HG02970 (cell line): Measurements from ENCODE around the gene CAPN12.
"Not testable (repeated sequence)": the region's sequence is repeated elsewhere in the genome, so short reads cannot be mapped to it uniquely, and the experiment has no call there.

Experiments used
- ATAC-seq: cut with Tn5 transposase; IDR thresholded peaks from one replicate; pipeline ENCODE4 v1.9.1; 2021; ENCODE audit warnings: mild to moderate bottlenecking, moderate library complexity, moderate number of reproducible peaks; ENCODE audit not compliant: unreplicated experiment, low FRiP score

The CAPN12 gene

GRCh38 chr19:38770949-38771275 is 26.6 kb upstream of the CAPN12 start:
- not testable (repeated sequence) for ATAC-seq

GRCh38 chr19:38770228-38770948 is 26.1 kb upstream of the CAPN12 start:
- ATAC-seq = not testable (repeated sequence)

GRCh38 chr19:38769635-38770211 is 25.4 kb upstream of the CAPN12 start:
- peak; percentile 51 for ATAC-seq

GRCh38 chr19:38766276-38767047 is 22.2 kb upstream of the CAPN12 start:
- ATAC-seq = no peak

GRCh38 chr19:38765214-38765613 is 20.9 kb upstream of the CAPN12 start:
- ATAC-seq = no peak

GRCh38 chr19:38763795-38764220 is 19.5 kb upstream of the CAPN12 start:
- ATAC-seq = no peak

GRCh38 chr19:38761884-38762389 is 17.7 kb upstream of the CAPN12 start:
- not testable (repeated sequence) for ATAC-seq

- not testable (repeated sequence) for ATAC-seq
Observed at GRCh38 chr19:38760805-38761517, 16.7 kb upstream of the CAPN12 start.

GRCh38 chr19:38759590-38760003 is 15.3 kb upstream of the CAPN12 start:
- ATAC-seq = no peak

- not testable (repeated sequence) for ATAC-seq
Observed at GRCh38 chr19:38754196-38754595, 9.9 kb upstream of the CAPN12 start.

GRCh38 chr19:38753783-38754182 is 9.5 kb upstream of the CAPN12 start:
- not testable (repeated sequence) for ATAC-seq

GRCh38 chr19:38745316-38745715 is 1.0 kb upstream of the CAPN12 start:
- ATAC-seq = no peak

GRCh38 chr19:38744874-38745273 is 600 bp upstream of the CAPN12 start:
- no peak for ATAC-seq

- ATAC-seq = no peak
Observed at GRCh38 chr19:38743394-38744297, 628 bp downstream of the CAPN12 start.

GRCh38 chr19:38742906-38743305 is 1.4 kb downstream of the CAPN12 start:
- no peak for ATAC-seq

GRCh38 chr19:38742296-38742695 is 2.0 kb downstream of the CAPN12 start:
- ATAC-seq = no peak

GRCh38 chr19:38741670-38742069 is 2.6 kb downstream of the CAPN12 start:
- no peak for ATAC-seq

GRCh38 chr19:38740932-38741331 is 3.3 kb downstream of the CAPN12 start:
- ATAC-seq = no peak

GRCh38 chr19:38740257-38740592 is 4.0 kb downstream of the CAPN12 start:
- ATAC-seq = no peak
